ENCODE data around the gene CA5B.
"Not testable (repeated sequence)": the region's sequence is repeated elsewhere in the genome, so short reads cannot be mapped to it uniquely, and the experiment has no call there.

CA5B gene

GRCh38 chrX:15814771-15815365, 76.8 kb downstream of the CA5B start:
- no peak for DNase-seq

DNA sequence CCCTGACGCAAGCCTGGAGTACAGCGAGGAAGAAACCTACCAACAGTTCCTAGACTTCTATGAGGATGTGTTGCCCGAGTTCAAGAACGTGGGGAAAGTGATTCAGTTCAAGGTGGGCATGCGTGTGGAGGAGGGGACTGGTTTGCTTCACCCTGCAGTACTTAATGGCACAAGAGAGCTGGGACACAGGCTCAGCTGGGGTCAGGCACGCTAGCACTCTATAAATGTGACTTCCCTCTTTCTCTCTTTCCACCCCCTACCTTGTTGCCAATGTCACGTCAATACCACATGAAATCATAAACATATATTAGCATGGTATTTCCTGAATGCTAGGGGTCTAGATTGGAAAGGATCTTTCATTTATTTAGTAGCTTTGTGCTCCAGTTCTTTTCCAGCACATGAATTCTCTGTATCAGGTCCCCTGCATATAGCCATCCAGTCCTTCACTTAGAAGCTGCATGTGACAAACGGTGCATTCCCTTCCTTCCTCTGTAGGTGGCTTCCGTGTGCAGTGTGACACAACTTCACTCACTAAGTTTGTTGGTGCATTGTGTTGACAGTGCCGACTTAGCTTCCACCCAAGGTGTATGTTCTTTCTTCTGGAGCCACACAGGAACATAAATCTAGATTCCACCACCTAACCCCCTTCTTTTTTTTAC, 77.8 kb downstream of the CA5B start:
- DNase-seq = no peak

DNA sequence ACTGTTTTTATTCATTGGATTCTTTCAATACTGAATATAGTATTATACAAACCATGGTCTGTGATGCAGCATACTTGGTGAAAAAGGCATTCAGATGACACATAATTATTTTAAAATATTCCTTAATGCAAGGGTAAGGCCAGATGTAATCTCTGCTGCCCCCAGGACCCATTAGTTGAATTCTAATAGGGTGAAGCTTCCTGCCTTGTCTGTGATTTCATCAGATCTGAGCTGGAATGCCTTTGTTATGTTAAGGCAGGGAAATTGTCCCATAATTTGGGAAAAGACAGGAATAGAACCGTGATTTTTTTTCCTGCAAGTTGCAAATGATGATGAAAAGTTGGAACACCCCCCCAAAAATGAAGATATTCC, 78.4 kb downstream of the CA5B start:
- DNase-seq = no peak

DNA sequence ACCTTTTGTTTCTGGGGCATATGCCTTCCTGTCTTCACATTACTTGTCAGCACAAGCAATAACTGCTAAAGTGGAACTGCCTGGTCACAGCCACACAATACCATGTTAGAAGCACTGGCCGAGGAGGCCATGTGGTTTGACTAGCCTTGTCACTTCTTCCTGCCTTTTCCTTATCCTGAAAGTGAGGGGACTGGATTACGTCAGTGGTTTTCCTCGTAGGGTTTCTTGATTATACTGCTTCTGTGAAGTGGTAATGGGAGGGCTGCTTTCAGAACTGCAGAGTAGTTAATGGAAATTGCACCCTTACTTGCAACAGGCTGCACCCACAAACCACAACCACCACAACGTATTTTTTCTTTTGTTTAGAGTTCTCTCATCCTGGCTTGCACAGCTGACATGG, 78.8 kb downstream of the CA5B start:
- DNase-seq = no peak

- DNase-seq = no peak
Measured at GRCh38 chrX:15820106-15821073, 82.3 kb downstream of the CA5B start.

- DNase-seq = no peak
Measured at GRCh38 chrX:15822922-15823321, 84.9 kb downstream of the CA5B start.

- DNase-seq = no peak
Measured at GRCh38 chrX:15825936-15826335, 87.9 kb downstream of the CA5B start.

DNA sequence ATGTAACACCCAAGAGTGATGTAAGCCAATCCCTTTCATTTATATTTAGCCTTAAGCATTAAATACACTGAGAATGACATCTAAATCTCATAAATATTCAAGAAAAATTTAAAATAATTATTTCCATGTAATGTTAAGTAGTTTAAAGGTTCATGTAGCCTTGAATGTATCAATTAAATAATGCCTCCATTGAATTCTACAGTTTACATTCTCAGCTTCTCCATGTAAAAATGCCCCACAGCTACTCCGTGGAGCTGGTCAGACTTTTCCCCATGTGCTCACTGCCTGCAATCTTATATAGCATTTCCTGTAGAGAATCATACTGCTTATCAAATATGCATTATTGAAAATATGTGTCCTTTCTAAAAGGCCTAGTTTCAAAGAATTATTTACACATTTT, 91.1 kb downstream of the CA5B start:
- DNase-seq = no peak

GRCh38 chrX:15831347-15831746, 93.3 kb downstream of the CA5B start:
- not testable (repeated sequence) for DNase-seq

DNA sequence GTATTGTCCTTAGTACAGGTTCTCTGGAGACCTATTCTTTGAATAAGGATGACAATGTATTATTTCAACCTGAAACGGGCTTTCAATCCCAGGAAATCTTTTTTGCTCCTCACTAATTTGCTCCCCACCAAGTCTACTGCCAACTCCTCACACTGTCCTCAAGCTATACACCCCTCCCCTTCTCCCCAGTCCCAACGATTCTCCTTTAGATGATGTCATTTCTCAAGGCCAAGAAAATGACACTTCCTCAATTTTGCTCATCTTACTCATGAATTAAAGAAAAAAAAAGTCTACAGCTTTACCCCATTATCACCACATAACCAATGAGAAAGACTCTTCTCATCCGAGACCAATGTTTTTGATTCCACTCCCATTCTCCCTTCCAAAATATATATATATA, 96.0 kb downstream of the CA5B start:
- no peak for DNase-seq

- no peak for DNase-seq
Measured at GRCh38 chrX:15834827-15835595, 96.9 kb downstream of the CA5B start.

Measured in stimulated activated naive CD4-positive, alpha-beta T cell treated with Interleukin-2 at 50 U/mL for 16 hours (primary cell).